HG02852 (cell line): ENCODE data around the gene MGST3.
A peak's percentile ranks its signal among the peaks of the same experiment; 100 is the strongest.
"Not testable (repeated sequence)": the region's sequence is repeated elsewhere in the genome, so short reads cannot be mapped to it uniquely, and the experiment has no call there.

Source experiments
- ATAC-seq: cut with Tn5 transposase; IDR thresholded peaks from one replicate; pipeline ENCODE4 v1.9.1; 2021; ENCODE audit warnings: mild to moderate bottlenecking, moderate library complexity; ENCODE audit not compliant: unreplicated experiment

MGST3 gene

GRCh38 chr1:165650981-165651625 is 20.1 kb downstream of the MGST3 start:
- ATAC-seq, result no peak

- not testable (repeated sequence) for ATAC-seq
Observed at GRCh38 chr1:165658766-165659580, 27.9 kb downstream of the MGST3 start.

- no peak for ATAC-seq
Observed at GRCh38 chr1:165659581-165659895, 28.5 kb downstream of the MGST3 start.

- no peak for ATAC-seq
Observed at GRCh38 chr1:165661703-165662102, 30.7 kb downstream of the MGST3 start.

GRCh38 chr1:165662186-165662585 is 31.2 kb downstream of the MGST3 start:
- ATAC-seq, result no peak

- no peak for ATAC-seq
Observed at GRCh38 chr1:165666152-165666825, 35.3 kb downstream of the MGST3 start.

- no peak for ATAC-seq
Observed at GRCh38 chr1:165668184-165668583, 37.1 kb downstream of the MGST3 start.

GRCh38 chr1:165671526-165671925 is 40.5 kb downstream of the MGST3 start:
- ATAC-seq, result no peak

GRCh38 chr1:165674599-165674998 is 43.6 kb downstream of the MGST3 start:
- ATAC-seq, result no peak

GRCh38 chr1:165675794-165676193 is 44.8 kb downstream of the MGST3 start:
- no peak for ATAC-seq

- ATAC-seq, result no peak
Observed at GRCh38 chr1:165678509-165678908, 47.5 kb downstream of the MGST3 start.

GRCh38 chr1:165679282-165680036 is 48.4 kb downstream of the MGST3 start:
- ATAC-seq, result no peak

GRCh38 chr1:165680303-165680702 is 49.3 kb downstream of the MGST3 start:
- no peak for ATAC-seq

GRCh38 chr1:165680773-165681172 is 49.7 kb downstream of the MGST3 start:
- ATAC-seq, result not testable (repeated sequence)

- no peak for ATAC-seq
Observed at GRCh38 chr1:165683848-165684485, 52.9 kb downstream of the MGST3 start.

- peak; percentile 67 for ATAC-seq
Observed at GRCh38 chr1:165686121-165686970, 55.3 kb downstream of the MGST3 start.

- ATAC-seq, result peak; percentile 44
Observed at GRCh38 chr1:165686971-165687433, 56.0 kb downstream of the MGST3 start.

GRCh38 chr1:165688046-165688445 is 57.0 kb downstream of the MGST3 start:
- ATAC-seq, result no peak

- ATAC-seq, result no peak
Observed at GRCh38 chr1:165695031-165695430, 64.0 kb downstream of the MGST3 start.

GRCh38 chr1:165696625-165697100 is 65.6 kb downstream of the MGST3 start:
- no peak for ATAC-seq
